WERI-Rb-1 (cell line): ENCODE data around the gene GBX2.

Experiments used
- DNase-seq: peaks from one replicate; pipeline ENCODE4 v3.0.0-alpha.2; 2020
- H3K27ac ChIP-seq: fragments of 250-450 bp; sonication (Bioruptor Pico); 2 replicates; pipeline ENCODE4 v1.5.1; 2020; ENCODE audit warnings: mild to moderate bottlenecking, moderate library complexity
- H3K27me3 ChIP-seq: fragments of 250-450 bp; sonication (Bioruptor Pico); 2 replicates; pipeline ENCODE4 v1.5.1; 2021; ENCODE audit warnings: mild to moderate bottlenecking, low read depth, moderate library complexity; ENCODE audit not compliant: insufficient read depth, severe bottlenecking
- H3K36me3 ChIP-seq: fragments of 250-450 bp; sonication (Bioruptor Pico); 2 replicates; pipeline ENCODE4 v1.5.1; 2020; ENCODE audit warnings: mild to moderate bottlenecking, moderate library complexity
- H3K4me3 ChIP-seq: 2 replicates; pipeline ENCODE4 v1.5.1; 2011; ENCODE audit warnings: low read depth, mild to moderate bottlenecking, control low read depth, low read length
- H3K9me3 ChIP-seq: fragments of 250-450 bp; sonication (Bioruptor Pico); 2 replicates; pipeline ENCODE4 v1.5.1; 2021; ENCODE audit warnings: mild to moderate bottlenecking, moderate library complexity; ENCODE audit not compliant: severe bottlenecking
- CTCF ChIP-seq: IDR thresholded peaks from 2 replicates; pipeline ENCODE4 v1.5.1; 2011; ENCODE audit warnings: low read depth, mild to moderate bottlenecking, control low read depth, inconsistent platforms, low read length

The GBX2 gene

GRCh38 chr2:236120141-236120601, 48.0 kb downstream of the GBX2 start:
- no peak for DNase-seq
- Histone ChIP-seq H3K9me3 (no peaks in the 10 kb centered on the region), H3K27me3 (no peaks in the 10 kb centered on the region), H3K36me3 (peaks cover 19% of the 10 kb centered on the region), H3K27ac (no peak overlapping the region), H3K4me3 (no peak overlapping the region)
- no peak for TF ChIP-seq CTCF

- Histone ChIP-seq H3K27ac (no peak overlapping the region), H3K9me3 (no peaks in the 10 kb centered on the region), H3K36me3 (peaks cover 12% of the 10 kb centered on the region), H3K27me3 (no peaks in the 10 kb centered on the region), H3K4me3 (no peak overlapping the region)
- no peak for TF ChIP-seq CTCF
- no peak for DNase-seq
Observed at GRCh38 chr2:236119476-236119875, 48.7 kb downstream of the GBX2 start.

- Histone ChIP-seq H3K27ac (no peak overlapping the region), H3K9me3 (no peaks in the 10 kb centered on the region), H3K36me3 (peaks cover 8% of the 10 kb centered on the region), H3K27me3 (no peaks in the 10 kb centered on the region), H3K4me3 (no peak overlapping the region)
- TF ChIP-seq CTCF, result no peak
- DNase-seq, result no peak
Observed at GRCh38 chr2:236119003-236119402, 49.2 kb downstream of the GBX2 start.

- TF ChIP-seq CTCF, result no peak
- no peak overlapping the region for H3K27ac ChIP-seq
- H3K36me3 ChIP-seq, result peaks cover 8% of the 10 kb centered on the region
- DNase-seq, result peak; percentile 32
- H3K27me3 ChIP-seq, result no peaks in the 10 kb centered on the region
- H3K9me3 ChIP-seq, result no peaks in the 10 kb centered on the region
- H3K4me3 ChIP-seq, result no peak overlapping the region
Observed at GRCh38 chr2:236117861-236118269, 50.3 kb downstream of the GBX2 start.

- Histone ChIP-seq H3K9me3 (no peaks in the 10 kb centered on the region), H3K4me3 (no peak overlapping the region), H3K36me3 (peaks cover 8% of the 10 kb centered on the region), H3K27ac (no peak overlapping the region), H3K27me3 (no peaks in the 10 kb centered on the region)
- no peak for TF ChIP-seq CTCF
- DNase-seq, result no peak
Observed at GRCh38 chr2:236117401-236117800, 50.8 kb downstream of the GBX2 start.
